ENCODE data around the gene ADAMTS9. TPM values are rescaled to one million over a fixed set of nuclear protein-coding genes. Genes with fewer than 3 reads are reported as not detected.

The ADAMTS9 gene
- total RNA-seq, 2 donors from 2014 or later = 4.4 to 14.3 TPM

DNA sequence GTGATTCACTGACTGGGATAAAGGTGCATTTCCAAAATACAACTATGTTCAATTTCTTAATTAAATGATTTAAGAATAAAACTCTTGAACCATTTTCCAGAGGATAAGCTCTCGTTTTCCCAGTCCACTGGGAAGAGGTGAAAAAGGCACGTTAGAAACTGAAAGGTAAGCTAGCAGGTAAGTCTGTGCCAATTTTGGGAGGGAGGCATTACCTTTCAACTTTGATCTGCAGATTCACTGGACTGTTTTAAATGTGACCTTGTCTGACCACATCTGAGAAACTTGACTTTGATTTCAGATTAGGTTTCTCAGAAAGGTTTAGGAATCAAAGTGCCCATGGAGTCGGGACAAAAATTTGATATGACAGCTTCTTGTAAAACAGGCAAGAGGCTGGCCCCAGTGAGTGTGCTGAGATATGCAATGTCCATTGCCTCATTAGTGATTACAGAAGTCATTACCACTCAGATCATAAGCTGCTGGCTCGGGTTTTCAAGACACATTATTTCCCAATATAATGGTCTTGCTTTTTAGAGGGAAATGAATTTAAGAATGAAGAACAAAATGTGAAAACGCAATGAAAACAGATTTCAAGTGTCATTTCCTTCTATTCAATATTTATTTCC is 118.8 kb downstream of the ADAMTS9 start:
- H3K4me1 ChIP-seq = no peaks in the 10 kb centered on the region
- no peak overlapping the region for H3K27ac ChIP-seq
- H3K27me3 ChIP-seq = no peaks in the 10 kb centered on the region
- H3K4me3 ChIP-seq = no peak overlapping the region
- no peaks in the 10 kb centered on the region for H3K36me3 ChIP-seq
- DNase-seq = no peak
- no peak overlapping the region for H3K9ac ChIP-seq (ENCODE audit: low read depth in 2 of 2, low read length in 2 of 2)
- intact Hi-C loops (cut with DNase I) = no loop called here
- no peaks in the 10 kb centered on the region for H3K9me3 ChIP-seq
- TF ChIP-seq CTCF (IDR thresholded peaks at IDR 0.05) = no peak

GRCh38 chr3:64566859-64567258 is 120.9 kb downstream of the ADAMTS9 start:
- H3K4me3 ChIP-seq = no peak overlapping the region
- H3K9ac ChIP-seq (ENCODE audit: low read depth in 2 of 2, low read length in 2 of 2) = no peak overlapping the region
- no peaks in the 10 kb centered on the region for H3K9me3 ChIP-seq
- no peak for DNase-seq
- intact Hi-C loops (cut with DNase I) = no loop called here
- H3K27ac ChIP-seq = no peak overlapping the region
- no peak for TF ChIP-seq CTCF (IDR thresholded peaks at IDR 0.05)
- H3K36me3 ChIP-seq = no peaks in the 10 kb centered on the region
- H3K27me3 ChIP-seq = no peaks in the 10 kb centered on the region
- no peaks in the 10 kb centered on the region for H3K4me1 ChIP-seq

- Histone ChIP-seq H3K27me3 (no peaks in the 10 kb centered on the region), H3K36me3 (no peaks in the 10 kb centered on the region), H3K4me3 (no peak overlapping the region), H3K9ac (ENCODE audit: low read depth in 2 of 2, low read length in 2 of 2) (no peak overlapping the region), H3K27ac (no peak overlapping the region), H3K9me3 (no peaks in the 10 kb centered on the region), H3K4me1 (no peaks in the 10 kb centered on the region)
- TF ChIP-seq CTCF (IDR thresholded peaks at IDR 0.05) = no peak
- no peak for DNase-seq
- intact Hi-C loops (cut with DNase I) = no loop called here
These were observed 124.0 kb downstream of the ADAMTS9 start for GRCh38 chr3:64563751-64564150.

GRCh38 chr3:64561868-64562267 is 125.9 kb downstream of the ADAMTS9 start:
- Histone ChIP-seq H3K27ac (no peak overlapping the region), H3K4me3 (no peak overlapping the region)
- no peak for DNase-seq

DNA sequence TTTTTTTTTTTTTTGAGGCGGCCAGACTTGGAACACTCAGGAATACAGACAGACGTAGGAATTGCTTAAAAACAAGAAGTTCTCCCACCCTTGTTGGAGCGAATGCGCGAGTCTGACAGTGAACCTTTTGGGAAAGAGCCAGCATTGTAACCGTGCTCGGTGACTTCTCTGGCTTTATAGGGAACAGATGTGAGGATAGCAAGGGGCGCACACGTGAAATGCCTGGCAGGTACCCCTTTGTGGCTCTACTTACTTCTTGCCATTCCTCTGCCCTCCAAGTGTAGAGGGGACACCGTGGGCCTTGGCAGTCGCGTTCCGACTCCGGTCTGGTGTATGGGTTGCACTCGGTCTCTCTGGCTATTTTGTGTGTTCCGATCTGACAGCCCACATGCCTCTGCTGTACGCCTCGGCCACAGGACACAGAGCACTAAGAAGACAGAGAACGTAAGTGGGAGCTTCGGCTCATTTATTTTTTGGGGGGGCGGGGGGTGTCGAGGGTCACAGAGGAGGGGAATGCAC is 126.4 kb downstream of the ADAMTS9 start:
- H3K27me3 ChIP-seq = no peaks in the 10 kb centered on the region
- H3K9me3 ChIP-seq = no peaks in the 10 kb centered on the region
- no peak overlapping the region for H3K27ac ChIP-seq
- H3K36me3 ChIP-seq = no peaks in the 10 kb centered on the region
- intact Hi-C loops (cut with DNase I) = no loop called here
- no peak overlapping the region for H3K9ac ChIP-seq (ENCODE audit: low read depth in 2 of 2, low read length in 2 of 2)
- H3K4me3 ChIP-seq = no peak overlapping the region
- no peak for TF ChIP-seq CTCF (IDR thresholded peaks at IDR 0.05)
- no peaks in the 10 kb centered on the region for H3K4me1 ChIP-seq
- DNase-seq = no peak

More at GRCh38 chr3:64561868-64562267, 125.9 kb downstream of the ADAMTS9 start:
- Histone ChIP-seq H3K27me3 (no peaks in the 10 kb centered on the region), H3K36me3 (no peaks in the 10 kb centered on the region), H3K9ac (ENCODE audit: low read depth in 2 of 2, low read length in 2 of 2) (no peak overlapping the region), H3K4me1 (no peaks in the 10 kb centered on the region), H3K9me3 (no peaks in the 10 kb centered on the region)
- intact Hi-C loops (cut with DNase I) = no loop called here
- no peak for TF ChIP-seq CTCF (IDR thresholded peaks at IDR 0.05)

All from colonic mucosa (tissue), 4 donors.